Neural cell (in vitro differentiated cells): ENCODE data around the gene ZFYVE21.

Experiments
- CTCF ChIP-seq: fragments of 450-650 bp; IDR thresholded peaks from 2 replicates; pipeline ENCODE4 v1.5.1; 2014; ENCODE audit warnings: antibody characterized with exemption, mild to moderate bottlenecking, moderate library complexity; ENCODE audit not compliant: poor library complexity, severe bottlenecking
- EP300 ChIP-seq: fragments of 450-650 bp; conservative IDR thresholded peaks from 2 replicates; pipeline ENCODE4 v1.6.1; 2014; ENCODE audit warnings: antibody characterized with exemption, mild to moderate bottlenecking, moderate library complexity; ENCODE audit not compliant: poor library complexity, severe bottlenecking
- SMC3 ChIP-seq: fragments of 450-650 bp; conservative IDR thresholded peaks from 2 replicates; pipeline ENCODE4 v1.6.1; 2014; ENCODE audit warnings: antibody characterized with exemption, mild to moderate bottlenecking, moderate library complexity; ENCODE audit not compliant: poor library complexity

GRCh38 chr14:103702095-103702494 lies 13.5 kb upstream of the ZFYVE21 start:
- TF ChIP-seq CTCF (no peak), EP300 (no peak), SMC3 (no peak)
